Measurements from ENCODE around the gene PHF2. TPM values are rescaled to one million over a fixed set of nuclear protein-coding genes. Genes with fewer than 3 reads are reported as not detected.

PHF2 gene
- total RNA-seq, 4 donors from 2014 or later = 22.6 to 40.2 (median 28.4) TPM

DNA sequence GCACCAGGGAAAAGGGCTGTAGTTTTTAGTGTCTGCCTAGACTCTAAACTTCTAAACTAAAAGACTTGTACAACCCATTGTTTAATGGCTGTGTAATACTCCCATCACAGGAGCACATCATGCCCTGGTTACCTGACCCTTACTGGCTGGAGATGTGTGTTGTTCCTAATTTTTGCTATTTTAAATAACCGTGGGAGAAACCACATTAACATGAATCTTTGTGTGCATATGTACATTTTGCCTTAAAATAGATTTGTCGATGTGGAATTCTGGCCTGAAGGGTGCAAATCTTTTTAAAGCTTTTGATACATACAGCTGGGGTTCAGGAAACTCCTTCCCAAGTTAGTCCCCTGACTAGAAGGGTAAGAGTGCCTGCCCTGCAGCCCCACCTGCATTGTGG lies 39.7 kb downstream of the PHF2 start:
- Histone ChIP-seq H3K9me3 (no peaks in the 10 kb centered on the region), H3K27ac (no peak overlapping the region), H3K4me1 (peaks cover 15% of the 10 kb centered on the region), H3K4me3 (no peak overlapping the region), H3K27me3 (no peaks in the 10 kb centered on the region), H3K36me3 (no peaks in the 10 kb centered on the region)
- 67% methylated on average over 2 of the region's 2 CpGs for WGBS
- no peak for DNase-seq (ENCODE audit: low spot score in 2 of 2)
- no peak for TF ChIP-seq POLR2AphosphoS5 (IDR thresholded peaks at IDR 0.05)
- no peak for TF ChIP-seq POLR2A (IDR thresholded peaks at IDR 0.05)

GRCh38 chr9:93617273-93617672 lies 40.9 kb downstream of the PHF2 start:
- Histone ChIP-seq H3K27ac (no peak overlapping the region), H3K4me1 (peaks cover 11% of the 10 kb centered on the region), H3K27me3 (no peaks in the 10 kb centered on the region), H3K36me3 (no peaks in the 10 kb centered on the region), H3K9me3 (no peaks in the 10 kb centered on the region), H3K4me3 (no peak overlapping the region)
- WGBS = 70% methylated on average over 6 of the region's 6 CpGs
- no peak for DNase-seq (ENCODE audit: low spot score in 2 of 2)
- TF ChIP-seq EP300 (IDR thresholded peaks at IDR 0.05) (no peak), POLR2A (IDR thresholded peaks at IDR 0.05) (no peak), CTCF (IDR thresholded peaks at IDR 0.05) (no peak), POLR2AphosphoS5 (IDR thresholded peaks at IDR 0.05) (no peak)

DNA sequence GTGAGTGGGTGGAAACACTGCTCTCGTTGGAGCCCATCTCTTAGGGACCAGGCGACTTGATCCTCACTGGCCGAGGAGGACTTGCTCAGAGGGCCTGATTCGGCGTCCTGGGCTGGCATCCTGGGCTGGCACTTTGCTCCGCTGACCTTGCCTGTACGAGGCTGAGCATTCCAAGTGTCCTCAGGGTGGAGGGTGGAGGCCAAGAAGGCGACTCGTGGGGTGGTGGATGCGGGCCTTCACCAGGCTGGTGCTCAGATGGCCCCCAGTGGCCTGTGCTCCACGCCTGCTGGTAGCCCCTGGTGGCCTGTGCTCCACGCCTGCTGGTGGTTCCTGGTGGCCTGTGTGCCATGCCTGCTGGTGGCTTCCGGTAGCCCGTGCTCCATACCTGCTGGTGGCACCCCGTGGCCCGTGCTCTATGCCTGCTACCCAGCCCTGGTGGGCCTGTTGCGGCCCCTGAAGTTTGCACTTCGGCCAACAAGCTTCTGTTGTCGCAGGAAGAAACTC lies 42.9 kb downstream of the PHF2 start:
- Histone ChIP-seq H3K4me1 (no peaks in the 10 kb centered on the region), H3K27ac (no peak overlapping the region), H3K4me3 (no peak overlapping the region), H3K36me3 (no peaks in the 10 kb centered on the region), H3K27me3 (no peaks in the 10 kb centered on the region), H3K9me3 (no peaks in the 10 kb centered on the region)
- WGBS = 83% methylated on average over 13 of the region's 19 CpGs
- DNase-seq (ENCODE audit: low spot score in 2 of 2) = no peak
- TF ChIP-seq POLR2AphosphoS5 (IDR thresholded peaks at IDR 0.05) (no peak), EP300 (IDR thresholded peaks at IDR 0.05) (no peak), CTCF (IDR thresholded peaks at IDR 0.05) (no peak), POLR2A (IDR thresholded peaks at IDR 0.05) (no peak)

GRCh38 chr9:93620041-93620506 lies 43.7 kb downstream of the PHF2 start:
- no peak for TF ChIP-seq CTCF (IDR thresholded peaks at IDR 0.05)
- TF ChIP-seq EP300 (IDR thresholded peaks at IDR 0.05) = no peak
- TF ChIP-seq POLR2AphosphoS5 (IDR thresholded peaks at IDR 0.05) = no peak
- no peak for TF ChIP-seq POLR2A (IDR thresholded peaks at IDR 0.05)
- H3K4me1 ChIP-seq = no peaks in the 10 kb centered on the region
- WGBS = 100% methylated on average over 1 of the region's 8 CpGs

GRCh38 chr9:93620881-93621820 lies 44.8 kb downstream of the PHF2 start:
- no peaks in the 10 kb centered on the region for H3K9me3 ChIP-seq
- 70% methylated on average over 12 of the region's 14 CpGs for WGBS
- no peaks in the 10 kb centered on the region for H3K4me1 ChIP-seq
- H3K36me3 ChIP-seq = no peaks in the 10 kb centered on the region
- H3K4me3 ChIP-seq = no peak overlapping the region
- H3K27me3 ChIP-seq = no peaks in the 10 kb centered on the region
- no peak for DNase-seq (ENCODE audit: low spot score in 2 of 2)
- TF ChIP-seq POLR2A (IDR thresholded peaks at IDR 0.05) = no peak
- TF ChIP-seq POLR2AphosphoS5 (IDR thresholded peaks at IDR 0.05) = no peak
- no peak for TF ChIP-seq EP300 (IDR thresholded peaks at IDR 0.05)
- TF ChIP-seq CTCF (IDR thresholded peaks at IDR 0.05) = no peak
- no peak overlapping the region for H3K27ac ChIP-seq

More at GRCh38 chr9:93620041-93620506, 43.7 kb downstream of the PHF2 start:
- Histone ChIP-seq H3K27me3 (no peaks in the 10 kb centered on the region), H3K4me3 (no peak overlapping the region), H3K9me3 (no peaks in the 10 kb centered on the region), H3K36me3 (no peaks in the 10 kb centered on the region), H3K27ac (no peak overlapping the region)
- DNase-seq (ENCODE audit: low spot score in 2 of 2) = no peak

All from suprapubic skin (tissue), 4 donors.